Activated naive CD4-positive, alpha-beta T cell treated with anti-CD3 and anti-CD28 coated beads for 36 hours (primary cell): ENCODE measurements around the gene NUDT5. TPM values are rescaled to one million over a fixed set of nuclear protein-coding genes. Genes with fewer than 3 reads are reported as not detected.
"Not testable (repeated sequence)": the region's sequence is repeated elsewhere in the genome, so short reads cannot be mapped to it uniquely, and the experiment has no call there.

Experiments used
- CTCF ChIA-PET: fragments of 350-600 bp; sonication (Branson Sonifier 250); formaldehyde crosslinking; loops from one replicate; lab custom pipeline; 2021; ENCODE audit warnings: antibody characterized with exemption; lab: Charles Lee
- DNase-seq: peaks from one replicate; pipeline ENCODE4 v3.0.0-alpha.2; 2020
- H3K27ac Mint-ChIP-seq: one replicate; pipeline ENCODE4 v1.8.0; 2021; ENCODE audit warnings: mild to moderate bottlenecking, mixed read lengths
- H3K27me3 Mint-ChIP-seq: one replicate; pipeline ENCODE4 v1.8.0; 2021; ENCODE audit warnings: low read depth, mixed read lengths
- H3K36me3 Mint-ChIP-seq: one replicate; pipeline ENCODE4 v1.8.0; 2021; ENCODE audit warnings: low read depth, mixed read lengths
- H3K4me1 Mint-ChIP-seq: one replicate; pipeline ENCODE4 v1.8.0; 2021; ENCODE audit warnings: low read depth, mixed read lengths
- H3K4me3 Mint-ChIP-seq: one replicate; pipeline ENCODE4 v1.8.0; 2021; ENCODE audit warnings: mild to moderate bottlenecking, moderate library complexity, mixed read lengths
- H3K9me3 Mint-ChIP-seq: one replicate; pipeline ENCODE4 v1.8.0; 2021; ENCODE audit warnings: mixed read lengths
- intact Hi-C: fragments of 100-400 bp; cut with micrococcal nuclease; formaldehyde crosslinking; loops from one replicate; pipeline ENCODE4 v1.15.1; 2023
- total RNA-seq, 2 experiments: library from RNA; stranded (reverse); gene quantifications; one replicate each; pipeline ENCODE4 v1.2.3, GENCODE V29; 2021

NUDT5 gene
- total RNA-seq, 2 experiments from 2014 or later, result 97.1 to 100 TPM

DNA sequence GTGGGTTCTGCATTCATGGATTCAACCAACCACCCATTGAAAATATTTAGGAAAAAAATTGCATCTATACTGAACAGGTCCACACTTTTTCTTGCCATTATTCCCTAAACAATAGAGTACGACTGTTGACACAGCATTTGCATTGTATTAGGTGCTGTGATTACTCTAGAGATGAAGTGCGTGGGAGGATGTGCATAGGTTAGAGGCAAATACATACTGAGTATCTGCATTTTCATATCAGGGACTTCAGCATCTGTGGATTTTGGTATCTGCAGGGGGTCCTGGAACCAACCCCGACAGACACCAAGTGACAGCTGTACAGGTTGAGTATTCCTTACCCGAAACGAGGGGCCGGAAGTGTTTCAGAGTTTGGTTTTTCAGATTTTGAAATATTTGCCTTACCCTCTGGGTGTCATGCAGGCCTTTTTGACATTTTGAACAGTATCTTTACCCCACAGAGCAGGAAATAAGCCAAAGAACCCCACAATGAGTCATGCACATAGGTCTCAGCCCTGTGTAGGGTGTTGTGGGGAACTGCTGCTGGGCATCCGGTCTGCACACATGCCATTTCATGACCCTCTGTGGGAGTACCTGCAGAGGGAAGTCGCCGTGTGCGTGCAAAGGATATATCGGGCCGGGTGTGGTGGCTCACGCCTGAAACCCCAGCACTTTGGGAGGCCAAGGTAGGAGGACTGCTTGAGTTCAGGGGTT is 14.5 kb downstream of the NUDT5 start:
- intact Hi-C loops, result loop anchor here (1.0 kb wide), 2 partner anchors 14 to 59 kb away; partner anchors contain the start of gene NUDT5
- CTCF ChIA-PET, result interaction anchor here (0.6 kb wide), 1 partner anchor 34 kb away, joined by 3 read pairs; no protein-coding TSS in a partner anchor
- DNase-seq, result peak; percentile 74
- peaks cover 17% of the 10 kb centered on the region for H3K4me1 Mint-ChIP-seq
- no peaks in the 10 kb centered on the region for H3K27me3 Mint-ChIP-seq
- H3K4me3 Mint-ChIP-seq, result no peak overlapping the region
- H3K36me3 Mint-ChIP-seq, result peaks cover 23% of the 10 kb centered on the region
- no peaks in the 10 kb centered on the region for H3K9me3 Mint-ChIP-seq
- peak overlapping the region; percentile 81 for H3K27ac Mint-ChIP-seq

DNA sequence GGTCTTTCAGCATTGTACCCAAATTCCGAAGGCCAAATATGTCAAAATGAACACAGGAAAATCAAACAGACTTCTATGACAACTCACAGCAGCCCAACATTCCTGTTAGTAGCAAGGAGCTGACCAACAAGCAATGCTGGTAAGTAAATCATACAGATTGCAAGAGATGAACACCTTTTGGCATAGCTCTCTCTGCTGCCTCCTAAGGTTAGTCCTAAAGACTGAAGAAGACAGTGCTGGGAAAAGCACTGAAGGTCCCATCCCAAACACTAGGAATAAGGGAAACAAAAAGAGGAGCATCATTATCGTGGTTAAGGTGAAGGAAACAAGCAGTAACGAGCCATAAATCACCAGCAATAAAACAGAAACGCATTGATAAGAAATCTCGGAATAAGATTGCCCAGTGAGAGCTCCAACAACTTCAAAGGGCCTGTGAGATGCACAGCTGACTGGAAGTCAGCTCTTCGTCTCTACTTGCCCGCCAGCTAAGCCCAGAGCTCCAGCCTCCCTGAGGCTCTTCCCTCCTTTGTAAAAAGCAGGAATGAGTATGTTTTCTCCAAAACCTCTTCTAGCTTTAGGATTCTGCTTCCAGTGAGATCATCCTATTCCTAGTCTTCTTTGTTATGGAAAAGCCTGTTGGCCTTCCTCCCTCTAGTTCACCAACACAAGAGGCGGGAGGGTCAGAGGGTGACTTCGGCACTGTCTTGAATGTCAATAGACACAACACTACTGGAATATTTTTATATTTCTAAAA is 15.3 kb downstream of the NUDT5 start:
- peak overlapping the region; percentile 81 for H3K27ac Mint-ChIP-seq
- H3K4me1 Mint-ChIP-seq, result peaks cover 10% of the 10 kb centered on the region
- DNase-seq, result no peak
- no peak overlapping the region for H3K4me3 Mint-ChIP-seq
- H3K36me3 Mint-ChIP-seq, result peaks cover 18% of the 10 kb centered on the region
- intact Hi-C loops, result no loop called here
- no peaks in the 10 kb centered on the region for H3K27me3 Mint-ChIP-seq
- H3K9me3 Mint-ChIP-seq, result no peaks in the 10 kb centered on the region
- CTCF ChIA-PET, result interaction anchor here (0.6 to 0.9 kb wide), 3 partner anchors 14 to 74 kb away, joined by 3 read pairs; no protein-coding TSS in a partner anchor

- no peak overlapping the region for H3K4me3 Mint-ChIP-seq
- CTCF ChIA-PET, result interaction anchor here (0.8 to 0.9 kb wide), 2 partner anchors 13 to 73 kb away, joined by 3 read pairs; no protein-coding TSS in a partner anchor
These were observed 16.0 kb downstream of the NUDT5 start for GRCh38 chr10:12179606-12180170.

DNA sequence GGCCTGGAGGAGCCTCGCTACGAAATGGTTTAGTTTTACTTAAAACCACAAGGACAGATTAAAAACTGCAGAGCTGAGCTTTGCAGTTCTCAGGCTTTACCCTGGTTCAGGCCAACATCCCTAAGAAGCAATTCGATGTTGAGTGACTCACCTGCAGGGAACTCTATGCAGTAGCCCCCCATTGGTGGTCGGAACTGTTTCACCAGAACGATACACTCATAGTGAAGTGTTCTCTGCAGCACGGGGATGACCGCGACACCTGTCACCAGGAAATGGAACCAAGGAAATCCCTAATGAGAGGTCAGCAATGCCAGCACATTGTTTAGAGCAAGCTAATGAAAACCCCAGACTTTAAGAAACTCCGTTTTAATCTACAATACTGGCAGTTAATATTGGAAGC is 18.0 kb downstream of the NUDT5 start:
- Mint-ChIP-seq H3K27ac (no peak overlapping the region), H3K27me3 (no peaks in the 10 kb centered on the region), H3K4me3 (no peak overlapping the region), H3K36me3 (peaks cover 18% of the 10 kb centered on the region), H3K9me3 (no peaks in the 10 kb centered on the region), H3K4me1 (peaks cover 9% of the 10 kb centered on the region)
- CTCF ChIA-PET, result interaction anchor here (0.9 to 2.0 kb wide), 2 partner anchors 18 to 37 kb away, joined by 3 to 8 read pairs; partner anchors contain the start of genes CDC123 and NUDT5
- DNase-seq, result no peak
- intact Hi-C loops, result no loop called here

More at GRCh38 chr10:12179606-12180170, 16.0 kb downstream of the NUDT5 start:
- peaks cover 9% of the 10 kb centered on the region for H3K4me1 Mint-ChIP-seq
- no peak overlapping the region for H3K27ac Mint-ChIP-seq
- peaks cover 13% of the 10 kb centered on the region for H3K36me3 Mint-ChIP-seq
- no peak for DNase-seq
- intact Hi-C loops, result no loop called here
- no peaks in the 10 kb centered on the region for H3K9me3 Mint-ChIP-seq
- no peaks in the 10 kb centered on the region for H3K27me3 Mint-ChIP-seq

- H3K4me3 Mint-ChIP-seq, CTCF ChIA-PET, DNase-seq, H3K27me3 Mint-ChIP-seq, intact Hi-C loops, H3K9me3 Mint-ChIP-seq, H3K27ac Mint-ChIP-seq, H3K4me1 Mint-ChIP-seq: not testable (repeated sequence)
- peaks cover 34% of the 10 kb centered on the region for H3K36me3 Mint-ChIP-seq
These were observed 24.2 kb downstream of the NUDT5 start for GRCh38 chr10:12171512-12171911.

GRCh38 chr10:12165999-12166775 is 29.5 kb downstream of the NUDT5 start:
- Mint-ChIP-seq H3K27me3 (no peaks in the 10 kb centered on the region), H3K4me1 (no peaks in the 10 kb centered on the region), H3K27ac (no peak overlapping the region), H3K36me3 (peaks cover 29% of the 10 kb centered on the region), H3K4me3 (no peak overlapping the region), H3K9me3 (no peaks in the 10 kb centered on the region)
- DNase-seq, result no peak
- CTCF ChIA-PET, result interaction anchor here (1.5 kb wide), 1 partner anchor 14 kb away, joined by 3 read pairs; no protein-coding TSS in a partner anchor
- intact Hi-C loops, result no loop called here

DNA sequence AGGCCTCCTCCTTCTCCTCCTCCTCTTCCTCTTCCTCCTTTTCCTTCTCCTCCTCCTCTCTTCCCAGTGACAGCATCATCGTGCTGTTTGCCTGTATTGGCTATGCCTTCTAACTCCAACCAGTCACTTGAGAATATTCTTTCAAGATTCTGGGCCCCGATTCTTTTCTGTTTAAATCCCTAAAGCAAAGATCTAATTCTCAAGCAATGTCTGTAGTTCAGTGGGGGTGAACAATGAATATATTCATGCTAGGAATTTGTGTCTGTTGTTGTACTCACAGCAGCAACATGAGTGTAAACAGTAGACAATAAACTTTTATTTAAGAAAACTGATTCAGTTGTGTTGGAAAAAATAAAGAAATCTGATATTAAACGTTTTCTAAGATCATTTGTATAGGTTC is 30.7 kb downstream of the NUDT5 start:
- no peaks in the 10 kb centered on the region for H3K27me3 Mint-ChIP-seq
- H3K4me1 Mint-ChIP-seq, result peaks cover 3% of the 10 kb centered on the region
- intact Hi-C loops, result no loop called here
- H3K27ac Mint-ChIP-seq, result no peak overlapping the region
- no peak overlapping the region for H3K4me3 Mint-ChIP-seq
- CTCF ChIA-PET, result no interaction called here
- H3K9me3 Mint-ChIP-seq, result no peaks in the 10 kb centered on the region
- no peak for DNase-seq
- H3K36me3 Mint-ChIP-seq, result peaks cover 28% of the 10 kb centered on the region

GRCh38 chr10:12164085-12164484 is 31.6 kb downstream of the NUDT5 start:
- Mint-ChIP-seq H3K27ac (no peak overlapping the region), H3K36me3 (peaks cover 28% of the 10 kb centered on the region)

GRCh38 chr10:12162927-12163326 is 32.8 kb downstream of the NUDT5 start:
- intact Hi-C loops, result no loop called here
- CTCF ChIA-PET, result interaction anchor here (0.6 kb wide), 1 partner anchor 96 kb away, joined by 4 read pairs; no protein-coding TSS in a partner anchor
- no peaks in the 10 kb centered on the region for H3K9me3 Mint-ChIP-seq
- H3K4me3 Mint-ChIP-seq, result no peak overlapping the region
- no peak for DNase-seq
- H3K27ac Mint-ChIP-seq, result no peak overlapping the region
- H3K4me1 Mint-ChIP-seq, result peaks cover 5% of the 10 kb centered on the region
- no peaks in the 10 kb centered on the region for H3K27me3 Mint-ChIP-seq
- H3K36me3 Mint-ChIP-seq, result peaks cover 25% of the 10 kb centered on the region

More at GRCh38 chr10:12164085-12164484, 31.6 kb downstream of the NUDT5 start:
- H3K9me3 Mint-ChIP-seq, result no peaks in the 10 kb centered on the region
- no peaks in the 10 kb centered on the region for H3K27me3 Mint-ChIP-seq
- intact Hi-C loops, result no loop called here
- CTCF ChIA-PET, result no interaction called here
- no peak for DNase-seq
- no peak overlapping the region for H3K4me3 Mint-ChIP-seq
- peaks cover 5% of the 10 kb centered on the region for H3K4me1 Mint-ChIP-seq

DNA sequence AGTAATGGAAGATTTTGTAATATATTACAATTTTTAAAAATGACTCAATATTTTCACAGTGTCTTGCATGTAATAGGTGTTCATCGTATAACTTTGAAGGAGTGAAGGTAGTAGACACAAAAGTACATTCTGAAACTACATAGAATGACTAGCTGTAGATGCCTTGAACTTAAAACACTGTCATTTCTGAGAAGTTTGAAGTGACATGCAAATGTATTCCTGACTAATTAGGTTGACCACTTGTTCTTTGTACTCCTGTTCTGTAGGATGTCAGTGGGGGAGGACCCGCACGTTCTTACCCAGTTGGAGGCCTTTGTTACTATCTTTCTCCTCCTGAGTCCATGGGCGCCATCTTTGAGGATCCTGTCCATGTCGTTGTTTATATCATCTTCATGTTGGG is 35.0 kb downstream of the NUDT5 start:
- peaks cover 20% of the 10 kb centered on the region for H3K36me3 Mint-ChIP-seq
- peak; percentile 13 for DNase-seq
- H3K27me3 Mint-ChIP-seq, result no peaks in the 10 kb centered on the region
- CTCF ChIA-PET, result interaction anchor here (0.6 kb wide), 1 partner anchor 329 kb away, joined by 3 read pairs; no protein-coding TSS in a partner anchor
- H3K4me1 Mint-ChIP-seq, result peaks cover 5% of the 10 kb centered on the region
- H3K4me3 Mint-ChIP-seq, result no peak overlapping the region
- H3K9me3 Mint-ChIP-seq, result no peaks in the 10 kb centered on the region
- H3K27ac Mint-ChIP-seq, result peak overlapping the region; percentile 65
- intact Hi-C loops, result no loop called here

DNA sequence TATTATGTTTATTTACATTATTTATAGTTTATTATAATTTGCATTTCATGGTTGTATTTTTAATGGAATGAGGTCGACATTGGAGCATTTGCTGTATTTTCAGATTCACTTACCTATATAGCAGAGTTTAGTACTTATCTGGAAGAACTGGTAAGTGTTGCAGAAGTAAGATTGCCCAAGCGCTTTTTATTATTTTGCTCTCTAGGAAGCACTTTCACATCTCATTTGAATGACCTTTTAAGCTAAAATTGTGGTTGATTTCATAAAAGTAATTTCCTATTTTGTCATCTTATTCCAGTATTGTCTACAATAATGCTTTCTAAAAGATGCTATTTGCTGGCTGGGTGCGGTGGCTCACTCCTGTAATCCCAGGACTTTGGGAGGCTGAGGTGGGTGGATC is 37.6 kb downstream of the NUDT5 start:
- no peaks in the 10 kb centered on the region for H3K9me3 Mint-ChIP-seq
- peaks cover 5% of the 10 kb centered on the region for H3K4me1 Mint-ChIP-seq
- no peak overlapping the region for H3K27ac Mint-ChIP-seq
- CTCF ChIA-PET, result no interaction called here
- no peak for DNase-seq
- intact Hi-C loops, result no loop called here
- no peaks in the 10 kb centered on the region for H3K27me3 Mint-ChIP-seq
- H3K4me3 Mint-ChIP-seq, result no peak overlapping the region
- peaks cover 17% of the 10 kb centered on the region for H3K36me3 Mint-ChIP-seq
